Measurements from ENCODE around the gene KIAA1958.
"Not testable (repeated sequence)": the region's sequence is repeated elsewhere in the genome, so short reads cannot be mapped to it uniquely, and the experiment has no call there.

The KIAA1958 gene

GRCh38 chr9:112556497-112557442 lies 70.1 kb downstream of the KIAA1958 start:
- no peak for DNase-seq

- DNase-seq = no peak
These were observed 71.8 kb downstream of the KIAA1958 start for GRCh38 chr9:112558476-112558875.

- DNase-seq = no peak
These were observed 72.4 kb downstream of the KIAA1958 start for GRCh38 chr9:112558978-112559377.

GRCh38 chr9:112559629-112560413 lies 73.2 kb downstream of the KIAA1958 start:
- DNase-seq = no peak

- DNase-seq = no peak
These were observed 75.8 kb downstream of the KIAA1958 start for GRCh38 chr9:112562235-112562958.

GRCh38 chr9:112569186-112569585 lies 82.6 kb downstream of the KIAA1958 start:
- peak in 1 of 2 experiments; percentile 13 for DNase-seq

- DNase-seq = no peak
These were observed 84.1 kb downstream of the KIAA1958 start for GRCh38 chr9:112570671-112571167.

GRCh38 chr9:112571624-112572355 lies 85.2 kb downstream of the KIAA1958 start:
- DNase-seq = no peak

GRCh38 chr9:112572416-112572815 lies 85.8 kb downstream of the KIAA1958 start:
- no peak for DNase-seq

GRCh38 chr9:112574008-112574407 lies 87.4 kb downstream of the KIAA1958 start:
- DNase-seq = no peak

GRCh38 chr9:112575107-112575506 lies 88.5 kb downstream of the KIAA1958 start:
- DNase-seq = no peak

GRCh38 chr9:112581469-112582176 lies 95.0 kb downstream of the KIAA1958 start:
- no peak for DNase-seq

GRCh38 chr9:112582371-112583262 lies 96.0 kb downstream of the KIAA1958 start:
- no peak for DNase-seq

- DNase-seq = no peak
These were observed 100.0 kb downstream of the KIAA1958 start for GRCh38 chr9:112586599-112587155.

- DNase-seq = not testable (repeated sequence)
These were observed 105.2 kb downstream of the KIAA1958 start for GRCh38 chr9:112591875-112592274.

- no peak for DNase-seq
These were observed 113.1 kb downstream of the KIAA1958 start for GRCh38 chr9:112599732-112600131.

- DNase-seq = no peak
These were observed 115.0 kb downstream of the KIAA1958 start for GRCh38 chr9:112601636-112602035.

- no peak for DNase-seq
These were observed 118.2 kb downstream of the KIAA1958 start for GRCh38 chr9:112604790-112605189.

- no peak for DNase-seq
These were observed 118.9 kb downstream of the KIAA1958 start for GRCh38 chr9:112605518-112605917.
